H1 (cell line): ENCODE measurements around the gene DOP1A. TPM values are rescaled to one million over a fixed set of nuclear protein-coding genes. Genes with fewer than 3 reads are reported as not detected.

Experiments
- JUN ChIP-seq: IDR thresholded peaks from 2 replicates; pipeline ENCODE4 v1.6.1; 2011; ENCODE audit warnings: low read depth, mild to moderate bottlenecking, improper control_type of control experiment, low read length
- KDM4A ChIP-seq: IDR thresholded peaks from one replicate; pipeline ENCODE4 v1.7.1; 2012; ENCODE audit warnings: low read depth, mild to moderate bottlenecking, moderate library complexity, low read length, inconsistent platforms; ENCODE audit not compliant: severe bottlenecking
- SAP30 ChIP-seq: fragments of 300-600 bp; sonication (generic); IDR thresholded peaks from 2 replicates; pipeline ENCODE4 v1.7.1; 2012; ENCODE audit warnings: low read length, moderate library complexity, mild to moderate bottlenecking, inconsistent platforms; ENCODE audit not compliant: insufficient read depth, insufficient replicate concordance
- SUZ12 ChIP-seq: fragments of 200-600 bp; sonication (generic); IDR thresholded peaks from 2 replicates; pipeline ENCODE4 v1.6.1; 2012; ENCODE audit warnings: mild to moderate bottlenecking, inconsistent platforms, low read length, moderate library complexity, mixed read lengths
- TBP ChIP-seq: IDR thresholded peaks from 2 replicates; pipeline ENCODE4 v1.6.1; 2011; ENCODE audit warnings: low read depth, low read length, improper control_type of control experiment
- polyA plus RNA-seq, 7 experiments: library from polyadenylated mRNA; depleted of rRNA in 3 of 7; stranded (reverse) in 5 of 7; unstranded in 2 of 7; fragments of >200 nt in 5 of 7; fragments of 200-250 nt in 2 of 7; gene quantifications; 1 replicate in 5 of 7; 2 replicates in 1 of 7; 4 replicates in 1 of 7; pipeline versions ENCODE4 v1.2.1 to v1.2.3, GENCODE V29; 2011 to 2013; ENCODE audit warnings: missing spikeins in 2 of 7, mixed read lengths in 2 of 7
- total RNA-seq: library from RNA; stranded (reverse); fragmentation: NEBNext Ultra II Directional; extraction: Animal tissue kit (Norgen Biotek cat#: 25700); gene quantifications from 2 replicates; pipeline ENCODE4 v1.2.1, GENCODE V29; 2021
- TF ChIP-seq, protein P1 (sequence below), 3 experiments: IDR thresholded peaks; 1 replicate in 2 of 3; 2 replicates in 1 of 3; pipeline versions ENCODE4 v1.5.1 to v1.6.1; 2011; ENCODE audit warnings: low read length in 3 of 3, mild to moderate bottlenecking in 3 of 3, inconsistent platforms in 2 of 3, low read depth in 1 of 3, moderate library complexity in 1 of 3; ENCODE audit not compliant: insufficient read depth in 1 of 3; ENCODE audit errors: control extremely low read depth in 1 of 3

Gene DOP1A
- total and polyA plus RNA-seq, 2 of the 8 experiments (the other 6 are each of a cell fraction or from before 2014, with no cell fraction given): 7.5 to 14.7 TPM

DNA sequence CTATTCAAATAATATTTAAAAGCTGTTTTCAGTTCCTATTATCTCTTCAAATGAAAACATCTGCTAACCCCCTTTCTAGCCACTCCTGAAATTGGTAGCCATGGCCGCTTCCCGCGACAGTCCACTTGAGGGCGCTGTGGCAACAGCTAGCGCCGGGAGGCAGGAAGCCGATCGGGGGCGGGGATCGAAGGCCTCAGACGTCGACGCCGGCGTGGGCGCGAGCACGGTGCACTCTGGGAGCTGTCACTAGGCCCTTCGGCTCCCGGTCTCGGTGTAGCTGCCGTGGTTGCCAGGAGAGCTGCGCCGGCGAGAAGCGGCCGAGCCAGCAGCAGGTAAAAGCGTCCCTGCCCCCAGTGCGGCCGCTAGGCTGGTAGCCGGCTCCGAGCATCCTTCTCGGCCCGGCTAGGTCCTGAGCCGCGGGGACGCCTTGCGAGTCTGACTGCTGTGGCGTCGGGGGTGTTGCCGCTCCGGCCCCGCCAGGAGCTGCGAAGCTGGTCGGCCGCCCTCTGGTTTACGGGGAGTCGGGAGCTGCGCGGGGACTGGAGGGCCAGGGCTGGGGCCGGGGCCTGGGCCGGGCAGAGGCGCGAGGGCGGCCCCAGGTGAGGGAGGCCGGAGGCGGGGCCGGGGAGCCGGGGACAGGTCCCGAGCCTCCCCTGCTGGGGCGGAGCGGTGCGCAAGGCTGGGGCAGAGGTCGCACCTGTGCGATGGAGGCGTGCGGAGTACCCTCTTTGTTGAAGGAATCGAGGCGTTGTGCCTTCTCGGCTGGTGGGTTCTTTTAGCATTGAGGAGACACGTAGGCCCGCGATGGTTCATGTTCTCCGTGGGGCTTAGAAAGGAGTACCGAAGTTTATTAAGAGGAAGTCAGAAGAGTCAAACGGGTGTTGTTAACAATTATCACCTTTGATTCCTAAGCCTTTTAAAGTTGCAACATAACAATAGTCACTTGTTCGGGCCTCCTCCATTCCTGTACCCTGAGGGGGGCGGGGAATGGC lies at the start of gene DOP1A (continued):
- TF ChIP-seq SUZ12 (no peak), JUN (no peak), KDM4A (peak; percentile 45), SAP30 (no peak), TBP (peak; percentile 66)
- TF ChIP-seq, protein P1, sequence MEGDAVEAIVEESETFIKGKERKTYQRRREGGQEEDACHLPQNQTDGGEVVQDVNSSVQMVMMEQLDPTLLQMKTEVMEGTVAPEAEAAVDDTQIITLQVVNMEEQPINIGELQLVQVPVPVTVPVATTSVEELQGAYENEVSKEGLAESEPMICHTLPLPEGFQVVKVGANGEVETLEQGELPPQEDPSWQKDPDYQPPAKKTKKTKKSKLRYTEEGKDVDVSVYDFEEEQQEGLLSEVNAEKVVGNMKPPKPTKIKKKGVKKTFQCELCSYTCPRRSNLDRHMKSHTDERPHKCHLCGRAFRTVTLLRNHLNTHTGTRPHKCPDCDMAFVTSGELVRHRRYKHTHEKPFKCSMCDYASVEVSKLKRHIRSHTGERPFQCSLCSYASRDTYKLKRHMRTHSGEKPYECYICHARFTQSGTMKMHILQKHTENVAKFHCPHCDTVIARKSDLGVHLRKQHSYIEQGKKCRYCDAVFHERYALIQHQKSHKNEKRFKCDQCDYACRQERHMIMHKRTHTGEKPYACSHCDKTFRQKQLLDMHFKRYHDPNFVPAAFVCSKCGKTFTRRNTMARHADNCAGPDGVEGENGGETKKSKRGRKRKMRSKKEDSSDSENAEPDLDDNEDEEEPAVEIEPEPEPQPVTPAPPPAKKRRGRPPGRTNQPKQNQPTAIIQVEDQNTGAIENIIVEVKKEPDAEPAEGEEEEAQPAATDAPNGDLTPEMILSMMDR (IDR thresholded peaks at IDR 0.05; ENCODE audit: control extremely low read depth in 1 of 3, insufficient read depth in 1 of 3, low read depth in 1 of 3, low read length in 3 of 3): peak; percentile 87 to 94 (median 92)
